Gastroesophageal sphincter (tissue), 4 donors: ENCODE data around the gene ALOX15B. TPM values are rescaled to one million over a fixed set of nuclear protein-coding genes. Genes with fewer than 3 reads are reported as not detected.

ENCODE experiments used
- ATAC-seq: fragments of 150-250 bp; one replicate; pipeline ENCODE4 v1.9.1; 2016; ENCODE audit warnings: mild to moderate bottlenecking, moderate library complexity
- H3K27ac ChIP-seq, 4 donors: fragments of 200-600 bp; sonication (generic) in 3 of 4; 1 replicate in 3 of 4; 2 replicates in 1 of 4; pipeline ENCODE4 v1.5.1; 2016 to 2019
- H3K27me3 ChIP-seq: fragments of 200-600 bp; sonication (generic); one replicate; pipeline ENCODE4 v1.5.1; 2019
- H3K36me3 ChIP-seq, 2 donors: fragments of 200-600 bp; sonication (generic); one replicate each; pipeline ENCODE4 v1.5.1; 2019; ENCODE audit warnings: control low read depth in 1 of 2
- H3K4me1 ChIP-seq, 3 donors: fragments of 200-600 bp; sonication (generic); 1 replicate in 2 of 3; 2 replicates in 1 of 3; pipeline ENCODE4 v1.5.1; 2016 to 2019; ENCODE audit warnings: control low read depth in 2 of 3
- H3K4me3 ChIP-seq, 2 donors: fragments of 200-600 bp; sonication (generic); one replicate each; pipeline ENCODE4 v1.5.1; 2019; ENCODE audit warnings: mild to moderate bottlenecking in 1 of 2, moderate library complexity in 1 of 2
- H3K9me3 ChIP-seq, 3 donors: fragments of 200-600 bp; sonication (generic); one replicate each; pipeline ENCODE4 v1.5.1; 2017 to 2019; ENCODE audit warnings: control low read depth in 2 of 3
- CTCF ChIP-seq, 4 experiments: fragments of 200-600 bp in 2 of 4; fragments of 450-650 bp in 2 of 4; sonication (generic) in 1 of 4; IDR thresholded peaks; one replicate each; pipeline ENCODE4 v1.5.1; 2017 to 2019; ENCODE audit warnings: antibody characterized with exemption in 4 of 4, mild to moderate bottlenecking in 2 of 4, moderate library complexity in 2 of 4
- EP300 ChIP-seq: sonication (generic); formaldehyde crosslinking; IDR thresholded peaks from one replicate; pipeline ENCODE4 v1.6.1; 2017; ENCODE audit warnings: antibody characterized with exemption, mild to moderate bottlenecking
- POLR2A ChIP-seq, 2 donors: fragments of 450-650 bp; IDR thresholded peaks; one replicate each; pipeline ENCODE4 v1.6.1; 2017; ENCODE audit warnings: antibody characterized with exemption in 2 of 2, mild to moderate bottlenecking in 2 of 2, moderate library complexity in 1 of 2
- POLR2AphosphoS5 ChIP-seq: sonication (generic); formaldehyde crosslinking; IDR thresholded peaks from one replicate; pipeline ENCODE4 v1.6.1; 2017; ENCODE audit warnings: antibody characterized with exemption
- WGBS, 2 donors: methylation state at CpG; one replicate each; pipeline ENCODE4 v1.1.5; 2018; ENCODE audit warnings: low coverage in 1 of 2; 5-methylcytosine and 5-hydroxymethylcytosine counted together
- total RNA-seq, 4 donors: library from RNA; depleted of rRNA; stranded (reverse); fragments of >200 nt; gene quantifications; one replicate each; pipeline ENCODE4 v1.1.0, GENCODE V29; 2016

The ALOX15B gene
- total RNA-seq, 4 donors from 2014 or later, result 0.69 to 5.6 (median 2.8) TPM

GRCh38 chr17:8062435-8062806 is 23.6 kb downstream of the ALOX15B start:
- no peak for ATAC-seq

GRCh38 chr17:8062807-8063483 is 24.1 kb downstream of the ALOX15B start:
- 6 to 14% methylated on average over 8 to 14 of the region's 15 CpGs for WGBS, 2 donors
- no peak overlapping the region for H3K27ac ChIP-seq
- no peak for ATAC-seq
- TF ChIP-seq EP300 (no peak), CTCF (IDR thresholded peaks at IDR 0.05) (no peak)
- no peaks in the 10 kb centered on the region for H3K36me3 ChIP-seq
- H3K27me3 ChIP-seq, result peaks cover 78% of the 10 kb centered on the region
- no peaks in the 10 kb centered on the region for H3K9me3 ChIP-seq
- no peak overlapping the region for H3K4me3 ChIP-seq
- peaks cover 0 to 12% (median 0%) of the 10 kb centered on the region in 3 donors for H3K4me1 ChIP-seq

More at GRCh38 chr17:8062435-8062806, 23.6 kb downstream of the ALOX15B start:
- Histone ChIP-seq H3K36me3 (no peaks in the 10 kb centered on the region), H3K4me3 (no peak overlapping the region), H3K4me1 (peaks cover 0 to 15% (median 0%) of the 10 kb centered on the region in 3 donors), H3K27me3 (peaks cover 80% of the 10 kb centered on the region), H3K9me3 (no peaks in the 10 kb centered on the region), H3K27ac (no peak overlapping the region)
- peak; percentile 1 for TF ChIP-seq POLR2AphosphoS5
- TF ChIP-seq CTCF (IDR thresholded peaks at IDR 0.05), result no peak
- TF ChIP-seq EP300, result no peak
- 1 to 5% methylated on average over 8 of the region's 8 CpGs for WGBS, 2 donors

GRCh38 chr17:8063761-8064534 is 25.1 kb downstream of the ALOX15B start:
- H3K27me3 ChIP-seq, result peaks cover 68% of the 10 kb centered on the region
- ATAC-seq, result no peak

GRCh38 chr17:8064561-8065019 is 25.7 kb downstream of the ALOX15B start:
- ATAC-seq, result no peak
- Histone ChIP-seq H3K27ac (no peak overlapping the region), H3K4me3 (no peak overlapping the region), H3K9me3 (no peaks in the 10 kb centered on the region), H3K27me3 (peaks cover 61% of the 10 kb centered on the region), H3K36me3 (no peaks in the 10 kb centered on the region), H3K4me1 (peaks cover 0 to 11% (median 0%) of the 10 kb centered on the region in 3 donors)
- 38 to 55% methylated on average over 3 to 4 of the region's 6 CpGs for WGBS, 2 donors
- TF ChIP-seq POLR2A (IDR thresholded peaks at IDR 0.05), result no peak
- TF ChIP-seq CTCF (IDR thresholded peaks at IDR 0.05), result no peak
- TF ChIP-seq EP300, result no peak
- TF ChIP-seq POLR2AphosphoS5, result no peak

More at GRCh38 chr17:8063761-8064534, 25.1 kb downstream of the ALOX15B start:
- TF ChIP-seq CTCF (IDR thresholded peaks at IDR 0.05), result no peak
- no peak for TF ChIP-seq EP300
- no peak for TF ChIP-seq POLR2AphosphoS5
- no peak for TF ChIP-seq POLR2A (IDR thresholded peaks at IDR 0.05)
- 3 to 25% methylated on average over 4 to 9 of the region's 28 CpGs for WGBS, 2 donors
- H3K9me3 ChIP-seq, result no peaks in the 10 kb centered on the region
- H3K4me3 ChIP-seq, result peak overlapping the region in 1 of 2 donors; percentile 0
- no peak overlapping the region for H3K27ac ChIP-seq
- H3K36me3 ChIP-seq, result no peaks in the 10 kb centered on the region
- peaks cover 0 to 11% (median 0%) of the 10 kb centered on the region in 3 donors for H3K4me1 ChIP-seq
